ENCODE results near the gene KCTD5. TPM values are rescaled to one million over a fixed set of nuclear protein-coding genes. Genes with fewer than 3 reads are reported as not detected.

The KCTD5 gene
- total and polyA plus RNA-seq, 9 of the 15 experiments (the other 6 are each of a cell fraction or from before 2014, with no cell fraction given) = 0.73 to 58.3 (median 32.3) TPM

GRCh38 chr16:2680360-2680759 is 2.0 kb upstream of the KCTD5 start (continued):
- TF ChIP-seq MGA (IDR thresholded peaks at IDR 0.05) (0 out of 2 replicates have a peak, but pooled peaks have one; percentile 13), FOSL1 (tag; conservative IDR thresholded peaks at IDR 0.05) (peak; percentile 37; the same call in 1 of the 2 replicates), MNT (conservative IDR thresholded peaks at IDR 0.05) (peak in 1 of 2 experiments; percentile 26; a peak in 2 of 4 replicates)
